Effector memory CD8-positive, alpha-beta T cell (primary cell): ENCODE measurements around the gene CBLN2.

Experiments used
- ATAC-seq: fragments of 150-1000 bp; cut with Tn5 transposase; replicated peaks from 2 replicates; pipeline ENCODE4 v1.10.0; 2021; ENCODE audit warnings: mild to moderate bottlenecking, moderate library complexity
- DNase-seq, 3 experiments: peaks; one replicate each; pipeline ENCODE4 v3.0.0; 2021
- H3K27ac Mint-ChIP-seq, 2 donors: one replicate each; pipeline ENCODE4 v1.8.0; 2022; ENCODE audit warnings: mild to moderate bottlenecking in 2 of 2, mixed read lengths in 2 of 2, moderate library complexity in 2 of 2
- H3K27me3 Mint-ChIP-seq, 2 donors: one replicate each; pipeline ENCODE4 v1.8.0; 2022; ENCODE audit warnings: mixed read lengths in 2 of 2
- H3K36me3 Mint-ChIP-seq: one replicate; pipeline ENCODE4 v1.8.0; 2022; ENCODE audit warnings: mild to moderate bottlenecking, moderate library complexity, mixed read lengths; ENCODE audit not compliant: insufficient read depth
- H3K4me1 Mint-ChIP-seq, 2 donors: one replicate each; pipeline ENCODE4 v1.8.0; 2022; ENCODE audit warnings: low read depth in 2 of 2, mixed read lengths in 2 of 2
- H3K4me3 Mint-ChIP-seq, 2 donors: one replicate each; pipeline ENCODE4 v1.8.0; 2022; ENCODE audit warnings: mild to moderate bottlenecking in 2 of 2, mixed read lengths in 2 of 2, moderate library complexity in 2 of 2
- H3K9me3 Mint-ChIP-seq, 2 donors: one replicate each; pipeline ENCODE4 v1.8.0; 2022; ENCODE audit warnings: mixed read lengths in 2 of 2
- total RNA-seq, 9 experiments: gene quantifications; one replicate each; lab custom pipeline; 2026; lab: John Stamatoyannopoulos, UW

The CBLN2 gene
- 0 to 0.11 (median 0) reads per million in 9 experiments for total RNA-seq

DNA sequence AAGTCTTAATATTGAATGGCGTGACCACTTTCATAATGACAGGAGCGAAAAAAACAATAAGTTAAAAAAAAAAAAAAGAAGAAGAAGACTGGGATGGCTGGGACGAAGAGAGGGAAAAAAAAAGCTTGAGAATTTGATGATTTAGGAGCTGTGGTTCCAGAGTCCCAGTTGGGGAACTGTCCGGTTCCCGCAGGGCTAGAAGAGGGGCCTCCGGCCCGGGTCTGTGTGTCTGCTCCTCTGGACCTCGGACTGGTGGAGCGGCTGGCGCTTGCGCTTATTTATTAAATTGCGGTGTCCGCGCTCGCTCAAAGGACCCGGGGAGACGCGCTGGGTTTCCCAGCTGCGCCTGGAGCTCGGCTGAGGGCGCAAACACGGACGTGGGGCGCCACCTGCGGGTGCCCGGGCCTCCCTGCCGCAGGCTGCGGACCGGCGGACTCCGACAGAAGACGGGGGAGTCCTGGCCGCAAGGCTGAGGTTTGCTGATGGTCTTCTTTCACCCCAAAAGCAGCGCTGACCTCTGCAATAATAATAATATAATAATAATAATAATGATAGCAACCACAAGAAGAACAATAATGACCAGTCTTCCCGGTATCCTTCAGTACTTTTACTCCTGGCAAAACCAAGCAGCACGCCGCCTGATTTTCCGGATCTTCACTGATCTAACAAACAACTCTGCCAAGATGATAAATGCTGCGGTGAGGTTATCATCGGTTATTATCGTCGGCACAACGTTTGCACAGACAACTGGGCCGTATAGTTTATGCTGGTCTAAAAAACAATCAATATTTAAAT is at the start of gene CBLN2:
Gene CBLN2, minus strand, starts transcription at position 251 of the 795 bp plus-strand sequence. CDS start 2,182 bp downstream, outside the sequence.
- no peak within 1 kb of the TSS for H3K4me3 Mint-ChIP-seq
- DNase-seq (no peak), ATAC-seq (no peak)
- H3K27ac Mint-ChIP-seq, result no peak within 1 kb of the TSS
- H3K9me3 Mint-ChIP-seq, result peaks cover 4 to 7% of the 10 kb centered on the region in 2 donors
- no peaks in the 10 kb centered on the region for H3K36me3 Mint-ChIP-seq
- peaks cover 16 to 28% of the 10 kb centered on the region in 2 donors for H3K27me3 Mint-ChIP-seq
- H3K4me1 Mint-ChIP-seq, result no peaks in the 10 kb centered on the region

DNA sequence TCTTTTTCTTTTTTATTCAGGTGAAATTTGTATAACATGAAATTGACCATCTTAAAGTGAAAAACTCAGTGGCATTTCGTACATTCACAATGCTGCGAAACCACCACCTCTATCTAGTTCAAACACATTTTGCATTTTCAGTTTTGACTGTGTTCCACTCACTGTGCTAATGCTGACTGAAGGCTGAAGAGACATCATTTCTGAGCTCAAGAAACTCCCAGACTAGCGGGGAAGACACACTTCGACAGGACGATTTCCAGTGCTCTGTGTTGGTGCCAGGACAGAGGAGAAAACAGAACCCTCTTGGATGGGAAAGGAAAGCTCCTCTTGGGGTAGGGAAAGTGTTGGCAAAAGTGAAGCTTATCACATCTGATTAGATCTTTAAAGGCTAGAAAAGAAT is 44.2 kb upstream of the CBLN2 start:
- Mint-ChIP-seq H3K4me3 (no peak overlapping the region), H3K27me3 (no peaks in the 10 kb centered on the region), H3K36me3 (no peaks in the 10 kb centered on the region), H3K9me3 (peaks cover 17 to 28% of the 10 kb centered on the region in 2 donors), H3K27ac (no peak overlapping the region), H3K4me1 (no peaks in the 10 kb centered on the region)
- DNase-seq (no peak), ATAC-seq (no peak)

DNA sequence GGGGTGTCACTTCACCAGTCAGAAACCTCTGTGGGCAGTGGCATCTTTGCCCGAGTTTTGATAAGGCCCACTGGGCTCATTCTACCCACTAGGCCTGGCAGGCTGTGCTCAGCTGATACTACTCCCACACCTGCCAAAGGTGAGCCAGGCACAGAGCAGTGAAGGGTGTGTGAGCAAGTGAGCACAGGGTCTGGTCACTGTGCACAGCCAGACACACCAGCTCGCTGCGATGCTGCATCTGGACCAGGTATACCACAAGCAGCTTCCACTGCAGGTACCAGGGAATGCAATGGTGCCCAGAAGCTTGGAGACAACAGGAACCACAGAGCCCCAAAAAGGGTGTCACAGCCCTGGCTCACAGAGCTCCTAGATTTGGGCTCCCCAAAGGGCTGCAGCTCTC is 40.6 kb upstream of the CBLN2 start:
- H3K27me3 Mint-ChIP-seq, result no peaks in the 10 kb centered on the region
- ATAC-seq (no peak), DNase-seq (no peak)
- H3K9me3 Mint-ChIP-seq, result peaks cover 11 to 20% of the 10 kb centered on the region in 2 donors
- H3K36me3 Mint-ChIP-seq, result no peaks in the 10 kb centered on the region
- H3K27ac Mint-ChIP-seq, result no peak overlapping the region
- H3K4me1 Mint-ChIP-seq, result no peaks in the 10 kb centered on the region
- no peak overlapping the region for H3K4me3 Mint-ChIP-seq

DNA sequence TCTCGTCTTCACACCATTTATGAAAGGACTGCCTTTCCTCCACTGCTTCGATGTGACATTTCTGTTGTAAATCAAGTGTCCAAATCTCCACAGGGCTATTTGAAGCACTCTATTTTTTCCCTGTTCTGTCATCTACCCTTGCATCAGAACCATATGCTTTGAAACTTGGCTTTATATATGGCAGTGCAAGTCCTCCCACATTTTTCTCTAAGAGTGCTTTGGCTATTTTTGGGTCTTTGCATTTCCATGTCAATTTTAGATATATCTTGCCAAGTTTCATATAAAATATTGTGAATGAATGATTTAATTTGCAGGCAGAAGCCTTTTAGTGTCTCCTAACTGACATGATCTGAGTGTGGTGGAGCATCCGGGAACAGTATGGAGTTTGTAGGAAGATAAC is 37.8 kb upstream of the CBLN2 start:
- peaks cover 6 to 7% of the 10 kb centered on the region in 2 donors for H3K9me3 Mint-ChIP-seq
- H3K27ac Mint-ChIP-seq, result no peak overlapping the region
- ATAC-seq (no peak), DNase-seq (no peak)
- no peak overlapping the region for H3K4me3 Mint-ChIP-seq
- H3K36me3 Mint-ChIP-seq, result no peaks in the 10 kb centered on the region
- no peaks in the 10 kb centered on the region for H3K4me1 Mint-ChIP-seq
- H3K27me3 Mint-ChIP-seq, result no peaks in the 10 kb centered on the region

DNA sequence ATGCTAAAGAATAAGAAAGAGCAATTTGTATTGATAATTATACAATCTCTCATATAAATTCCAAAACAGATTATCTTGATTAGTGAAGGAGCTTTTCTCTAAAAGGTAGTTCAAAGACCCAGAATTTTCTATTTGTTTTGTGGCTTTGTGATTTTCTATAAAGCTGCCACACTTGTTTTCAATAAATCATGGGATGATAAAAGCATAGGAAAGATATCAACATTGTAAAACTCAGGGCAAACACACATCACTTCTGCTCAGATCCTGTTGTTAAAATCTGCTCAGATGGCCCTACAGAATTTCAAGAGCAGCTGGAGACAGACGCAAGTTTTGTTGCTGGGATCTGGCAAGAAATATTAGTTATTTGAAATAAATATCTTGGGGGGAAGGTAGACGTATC is 28.8 kb upstream of the CBLN2 start:
- H3K4me3 Mint-ChIP-seq, result no peak overlapping the region
- H3K27ac Mint-ChIP-seq, result no peak overlapping the region
- no peak for ATAC-seq
- DNase-seq, result no peak
- no peaks in the 10 kb centered on the region for H3K4me1 Mint-ChIP-seq
- no peaks in the 10 kb centered on the region for H3K36me3 Mint-ChIP-seq
- H3K9me3 Mint-ChIP-seq, result peaks cover 15% of the 10 kb centered on the region in 2 donors
- no peaks in the 10 kb centered on the region for H3K27me3 Mint-ChIP-seq

DNA sequence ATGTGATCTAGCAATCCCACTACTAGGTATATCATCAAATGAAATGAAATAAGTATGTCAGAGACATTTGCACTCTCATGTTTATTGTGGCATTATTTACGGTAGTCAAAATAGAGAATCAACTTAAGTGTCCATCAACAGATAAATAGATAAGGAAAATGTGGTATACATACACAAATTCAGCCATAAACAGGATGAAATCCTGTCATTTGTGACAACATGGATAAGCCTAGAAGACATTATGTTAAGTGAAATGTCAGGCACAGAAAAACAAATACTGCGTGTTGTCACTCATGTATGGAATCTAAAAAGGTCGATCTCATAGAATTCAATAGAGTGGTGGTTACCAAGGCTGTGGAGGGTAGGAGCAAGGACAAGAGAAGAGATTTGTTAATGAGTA is 22.1 kb upstream of the CBLN2 start:
- DNase-seq (no peak), ATAC-seq (no peak)
- no peaks in the 10 kb centered on the region for H3K36me3 Mint-ChIP-seq
- peaks cover 10 to 24% of the 10 kb centered on the region in 2 donors for H3K9me3 Mint-ChIP-seq
- no peaks in the 10 kb centered on the region for H3K4me1 Mint-ChIP-seq
- no peaks in the 10 kb centered on the region for H3K27me3 Mint-ChIP-seq
- no peak overlapping the region for H3K4me3 Mint-ChIP-seq
- H3K27ac Mint-ChIP-seq, result no peak overlapping the region

DNA sequence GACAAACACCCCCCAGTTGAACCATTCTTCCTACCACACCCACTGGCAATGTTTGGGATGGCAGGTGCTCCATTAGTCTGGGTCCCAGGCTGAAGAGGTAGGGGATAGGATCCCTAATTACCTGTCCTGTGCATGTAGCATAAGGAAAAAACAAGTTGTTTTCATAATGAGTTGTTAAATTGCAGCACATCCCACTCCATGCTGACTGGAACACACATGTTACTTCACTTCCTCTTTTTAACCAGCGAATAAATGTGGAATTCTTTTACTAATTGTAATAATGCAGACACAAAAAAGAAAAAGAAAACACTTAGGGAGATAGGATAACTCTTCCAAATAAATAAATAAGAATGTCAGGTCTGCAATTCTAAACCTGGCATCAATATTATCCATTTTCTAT is 11.8 kb upstream of the CBLN2 start:
- H3K27me3 Mint-ChIP-seq, result no peaks in the 10 kb centered on the region
- H3K36me3 Mint-ChIP-seq, result no peaks in the 10 kb centered on the region
- no peak for ATAC-seq
- no peak for DNase-seq
- H3K4me3 Mint-ChIP-seq, result no peak overlapping the region
- H3K27ac Mint-ChIP-seq, result no peak overlapping the region
- no peaks in the 10 kb centered on the region for H3K4me1 Mint-ChIP-seq
- H3K9me3 Mint-ChIP-seq, result peaks cover 0 to 7% of the 10 kb centered on the region in 2 donors

DNA sequence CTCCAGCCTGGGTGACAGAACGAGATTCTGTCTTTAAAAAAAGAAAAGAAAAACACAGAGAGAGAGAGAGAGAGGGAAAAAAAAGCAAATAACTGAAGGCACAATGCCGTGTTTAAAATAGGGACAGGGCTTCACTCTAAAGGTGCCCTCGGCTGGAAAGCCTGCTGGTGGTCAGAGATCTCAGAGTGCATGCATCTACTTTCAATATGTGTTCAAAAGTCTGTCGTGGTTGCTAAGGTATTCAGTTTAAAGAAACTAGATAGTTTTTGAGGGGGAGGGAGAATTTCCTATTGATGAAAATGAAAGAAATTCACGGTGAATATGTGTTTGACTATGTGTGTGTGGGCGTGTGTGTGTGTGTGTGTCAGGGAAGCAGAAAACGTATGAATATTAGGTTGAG is 11.0 kb upstream of the CBLN2 start:
- H3K27ac Mint-ChIP-seq, result no peak overlapping the region

DNA sequence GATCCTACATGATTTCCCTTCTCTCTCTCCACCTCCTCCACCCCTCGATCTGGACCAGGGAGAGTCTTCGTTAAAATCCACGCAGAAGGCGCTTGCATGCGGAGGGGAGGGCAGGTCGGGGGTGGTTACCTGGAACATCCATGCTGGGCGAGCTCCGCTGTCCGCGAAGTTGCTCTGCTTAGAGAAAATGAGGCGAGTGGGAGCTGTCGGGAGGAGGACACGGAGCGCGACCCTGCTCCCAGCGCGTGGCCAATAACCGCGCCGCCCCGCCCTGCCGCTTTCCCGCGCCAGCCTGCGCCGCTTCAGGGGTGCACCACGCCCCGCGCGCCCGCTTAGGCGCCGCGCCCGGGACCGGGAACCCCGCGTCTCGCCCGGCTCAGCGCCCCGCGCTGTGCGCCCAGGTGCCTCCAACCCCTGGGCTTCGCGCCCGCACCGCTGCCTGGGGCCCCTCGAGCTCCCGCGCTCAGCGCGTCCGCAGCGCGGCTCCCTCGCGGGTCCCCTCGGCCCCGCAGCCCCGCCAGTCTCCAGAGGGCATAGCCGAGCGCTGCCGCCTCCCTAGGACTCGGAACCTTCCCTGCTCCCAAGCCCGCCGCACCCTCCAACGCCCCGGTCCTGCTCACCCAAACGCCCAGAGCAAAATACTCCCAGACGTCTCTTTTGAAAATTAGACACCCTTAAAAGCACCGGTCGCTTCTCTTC is 636 bp downstream of the CBLN2 start:
- Mint-ChIP-seq H3K4me3 (no peak overlapping the region), H3K27ac (no peak overlapping the region), H3K9me3 (peaks cover 7% of the 10 kb centered on the region in 2 donors), H3K4me1 (no peaks in the 10 kb centered on the region), H3K36me3 (no peaks in the 10 kb centered on the region), H3K27me3 (peaks cover 16 to 28% of the 10 kb centered on the region in 2 donors)
- DNase-seq, result no peak
- no peak for ATAC-seq

More for the DNA sequence above, 11.0 kb upstream of the CBLN2 start:
- H3K9me3 Mint-ChIP-seq, result peaks cover 0 to 8% of the 10 kb centered on the region in 2 donors
- no peak for ATAC-seq
- no peaks in the 10 kb centered on the region for H3K4me1 Mint-ChIP-seq
- DNase-seq, result no peak
- no peaks in the 10 kb centered on the region for H3K27me3 Mint-ChIP-seq
- no peak overlapping the region for H3K4me3 Mint-ChIP-seq
- H3K36me3 Mint-ChIP-seq, result no peaks in the 10 kb centered on the region

DNA sequence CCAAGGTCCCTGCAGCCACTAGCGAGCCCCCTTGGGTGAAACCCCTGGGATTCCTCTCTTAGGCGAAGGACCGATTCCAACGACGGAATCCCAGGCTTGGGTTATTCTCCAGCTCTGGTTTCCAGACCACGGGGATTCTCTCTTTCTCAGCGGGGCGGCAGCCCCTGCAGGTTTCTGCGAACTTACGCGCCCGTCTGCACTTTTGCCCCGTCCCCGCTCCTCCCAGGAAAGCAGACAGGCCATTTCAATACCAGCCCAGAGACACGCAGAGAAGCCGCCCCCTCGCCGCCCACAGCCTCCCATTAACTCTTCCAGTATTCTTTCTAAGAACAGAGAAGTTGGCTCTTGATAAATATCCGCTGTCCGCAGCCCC is 1.2 kb downstream of the CBLN2 start:
- no peak for DNase-seq
- H3K4me1 Mint-ChIP-seq, result no peaks in the 10 kb centered on the region
- H3K27ac Mint-ChIP-seq, result no peak overlapping the region
- H3K4me3 Mint-ChIP-seq, result no peak overlapping the region
- peaks cover 16 to 28% of the 10 kb centered on the region in 2 donors for H3K27me3 Mint-ChIP-seq
- no peaks in the 10 kb centered on the region for H3K36me3 Mint-ChIP-seq
- peaks cover 7% of the 10 kb centered on the region in 2 donors for H3K9me3 Mint-ChIP-seq
- no peak for ATAC-seq

DNA sequence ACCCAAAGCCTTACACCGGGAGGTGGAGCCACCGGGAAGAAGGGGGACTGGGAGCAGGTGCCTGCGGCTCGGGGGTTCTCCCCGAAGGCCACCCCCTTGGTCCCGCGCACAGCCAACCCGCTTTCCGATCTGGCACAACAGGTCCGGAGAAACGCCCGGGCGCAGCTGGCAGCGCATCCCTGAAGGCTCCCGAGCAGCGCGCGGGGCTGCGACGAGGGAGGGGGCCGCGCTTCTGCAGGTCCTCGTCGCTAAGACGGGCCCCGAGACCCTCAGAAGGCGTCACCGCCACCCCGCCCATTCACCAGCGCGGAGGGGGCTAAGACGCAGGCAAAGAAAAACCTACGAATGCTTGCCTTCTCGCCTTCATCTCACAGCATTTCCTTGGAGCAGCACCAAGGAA is 1.8 kb downstream of the CBLN2 start:
- Mint-ChIP-seq H3K4me1 (no peaks in the 10 kb centered on the region), H3K9me3 (peaks cover 7% of the 10 kb centered on the region in 2 donors), H3K36me3 (no peaks in the 10 kb centered on the region), H3K27me3 (peaks cover 16 to 28% of the 10 kb centered on the region in 2 donors), H3K4me3 (no peak overlapping the region), H3K27ac (no peak overlapping the region)
- ATAC-seq (no peak), DNase-seq (no peak)

DNA sequence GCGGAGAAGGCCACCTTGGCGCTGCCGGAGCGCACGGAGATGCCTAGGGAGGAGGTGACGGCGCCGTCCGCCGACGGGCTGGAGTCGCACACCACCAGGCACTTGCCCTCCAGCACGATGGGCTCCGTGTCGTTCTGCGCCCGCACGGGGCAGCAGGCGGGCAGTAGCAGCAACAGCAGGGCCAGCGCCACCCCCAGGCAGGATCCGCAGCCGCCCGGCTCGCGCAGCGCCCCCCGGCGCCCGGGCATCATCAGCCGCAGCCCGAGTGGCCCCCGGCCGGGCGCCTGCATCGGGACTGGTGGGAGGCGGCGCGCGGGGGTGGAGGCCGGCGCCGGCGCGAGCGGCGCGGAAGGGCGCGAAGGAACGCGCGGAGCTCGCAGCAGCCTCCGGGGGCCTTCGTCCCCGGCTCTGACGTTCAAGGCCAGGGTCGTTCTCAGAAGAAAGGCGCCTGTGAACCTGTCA is 2.2 kb downstream of the CBLN2 start:
- DNase-seq, result no peak
- Mint-ChIP-seq H3K27ac (no peak overlapping the region), H3K27me3 (peaks cover 16 to 28% of the 10 kb centered on the region in 2 donors), H3K9me3 (peaks cover 7% of the 10 kb centered on the region in 2 donors), H3K4me3 (no peak overlapping the region), H3K36me3 (no peaks in the 10 kb centered on the region), H3K4me1 (no peaks in the 10 kb centered on the region)
- ATAC-seq, result no peak

DNA sequence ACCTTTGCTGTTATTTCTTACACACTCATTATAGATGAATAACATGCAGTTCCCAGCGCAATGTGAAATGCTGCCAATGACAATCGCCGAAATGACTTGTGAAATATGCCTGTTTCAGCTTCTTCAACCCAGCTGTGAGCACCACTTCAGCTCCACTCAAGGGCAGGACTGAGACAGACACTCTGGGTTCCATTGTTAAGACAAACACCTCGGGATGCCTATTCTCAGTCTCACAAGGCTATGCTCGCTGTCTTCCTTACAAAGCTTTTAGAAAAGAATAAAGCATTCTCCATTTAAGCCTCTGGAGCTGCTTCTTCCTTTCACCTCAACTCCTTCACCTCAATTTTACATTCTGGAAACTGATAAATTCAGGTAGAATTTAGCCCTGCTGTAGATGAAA is 4.2 kb downstream of the CBLN2 start:
- ATAC-seq, result no peak
- Mint-ChIP-seq H3K27ac (no peak overlapping the region), H3K27me3 (peaks cover 16 to 28% of the 10 kb centered on the region in 2 donors), H3K4me1 (no peaks in the 10 kb centered on the region), H3K4me3 (no peak overlapping the region), H3K36me3 (no peaks in the 10 kb centered on the region), H3K9me3 (peaks cover 7 to 13% of the 10 kb centered on the region in 2 donors)
- no peak for DNase-seq

DNA sequence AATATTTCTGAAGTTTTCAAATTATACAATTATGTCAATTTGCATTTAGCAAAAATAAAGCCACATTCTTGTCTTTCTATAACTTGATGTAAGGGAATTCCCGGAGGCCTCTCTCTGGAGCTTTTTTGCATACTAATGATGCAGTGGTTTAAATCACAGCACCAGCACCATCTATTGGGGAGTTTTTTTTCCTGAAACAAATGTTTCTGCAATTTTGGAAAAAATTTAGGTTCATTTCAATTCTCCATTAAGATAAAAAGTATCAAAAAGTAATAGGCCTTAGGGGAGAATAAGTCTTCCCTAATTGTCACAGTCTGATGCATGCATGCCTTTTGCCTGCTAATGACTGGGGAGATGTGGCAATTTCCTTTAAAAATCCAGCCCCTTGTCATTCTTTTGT is 13.5 kb downstream of the CBLN2 start:
- Mint-ChIP-seq H3K4me1 (no peaks in the 10 kb centered on the region), H3K36me3 (no peaks in the 10 kb centered on the region), H3K4me3 (no peak overlapping the region), H3K27ac (no peak overlapping the region), H3K9me3 (peaks cover 0 to 4% of the 10 kb centered on the region in 2 donors), H3K27me3 (no peaks in the 10 kb centered on the region)
- ATAC-seq (no peak), DNase-seq (no peak)
